ENCODE results near the gene GAS2. TPM values are rescaled to one million over a fixed set of nuclear protein-coding genes. Genes with fewer than 3 reads are reported as not detected.

GAS2 gene
- total RNA-seq, 3 donors from 2014 or later, result 0.96 to 22.1 (median 10.2) TPM

DNA sequence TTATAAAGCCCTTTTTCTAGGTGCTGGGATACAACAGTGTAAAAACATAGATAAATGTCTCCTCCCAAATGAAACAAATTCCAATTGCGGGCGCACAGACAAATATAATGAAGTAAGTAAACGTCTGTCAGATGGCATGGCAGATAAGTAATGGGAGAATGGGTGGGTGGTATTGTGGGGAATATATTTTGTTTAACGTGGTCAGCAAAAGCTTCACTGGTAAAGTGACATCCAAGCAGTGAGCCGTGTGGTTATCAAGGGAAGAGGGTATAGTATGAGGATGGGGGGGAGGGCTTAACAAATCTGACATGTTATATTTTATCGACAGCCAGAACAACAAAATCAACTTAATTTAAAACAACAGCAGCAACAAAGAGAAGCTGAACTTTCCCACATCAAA is 162.0 kb downstream of the GAS2 start:
- H3K27ac ChIP-seq, result no peak overlapping the region
- intact Hi-C loops (cut with DNase I; ENCODE audit: low total_unique reads), result no loop called here
- DNase-seq (ENCODE audit: low spot score in 2 of 2), result no peak
- peak overlapping the region in 2 of 3 donors; percentile 80 to 89 for H3K4me3 ChIP-seq
- no peaks in the 10 kb centered on the region for H3K27me3 ChIP-seq
- no peaks in the 10 kb centered on the region for H3K4me1 ChIP-seq
- no peaks in the 10 kb centered on the region for H3K36me3 ChIP-seq
- H3K9me3 ChIP-seq, result no peaks in the 10 kb centered on the region
- TF ChIP-seq POLR2A (IDR thresholded peaks at IDR 0.05) (no peak), POLR2AphosphoS5 (IDR thresholded peaks at IDR 0.05) (no peak)
- TF ChIP-seq, protein P1, sequence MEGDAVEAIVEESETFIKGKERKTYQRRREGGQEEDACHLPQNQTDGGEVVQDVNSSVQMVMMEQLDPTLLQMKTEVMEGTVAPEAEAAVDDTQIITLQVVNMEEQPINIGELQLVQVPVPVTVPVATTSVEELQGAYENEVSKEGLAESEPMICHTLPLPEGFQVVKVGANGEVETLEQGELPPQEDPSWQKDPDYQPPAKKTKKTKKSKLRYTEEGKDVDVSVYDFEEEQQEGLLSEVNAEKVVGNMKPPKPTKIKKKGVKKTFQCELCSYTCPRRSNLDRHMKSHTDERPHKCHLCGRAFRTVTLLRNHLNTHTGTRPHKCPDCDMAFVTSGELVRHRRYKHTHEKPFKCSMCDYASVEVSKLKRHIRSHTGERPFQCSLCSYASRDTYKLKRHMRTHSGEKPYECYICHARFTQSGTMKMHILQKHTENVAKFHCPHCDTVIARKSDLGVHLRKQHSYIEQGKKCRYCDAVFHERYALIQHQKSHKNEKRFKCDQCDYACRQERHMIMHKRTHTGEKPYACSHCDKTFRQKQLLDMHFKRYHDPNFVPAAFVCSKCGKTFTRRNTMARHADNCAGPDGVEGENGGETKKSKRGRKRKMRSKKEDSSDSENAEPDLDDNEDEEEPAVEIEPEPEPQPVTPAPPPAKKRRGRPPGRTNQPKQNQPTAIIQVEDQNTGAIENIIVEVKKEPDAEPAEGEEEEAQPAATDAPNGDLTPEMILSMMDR (IDR thresholded peaks at IDR 0.05), result no peak

GRCh38 chr11:22829231-22830081 is 163.0 kb downstream of the GAS2 start, which contains the start of gene SVIP:
SVIP (minus strand) TSS chr11:22829801; CDS start chr11:22829748, 53 bp downstream.
- no peaks in the 10 kb centered on the region for H3K36me3 ChIP-seq
- TF ChIP-seq, protein P1 (IDR thresholded peaks at IDR 0.05), result peak in 1 of 3 donors; percentile 6
- peak; percentile 61 for TF ChIP-seq POLR2A (IDR thresholded peaks at IDR 0.05)
- peak; percentile 63 to 88 (median 63) for TF ChIP-seq POLR2AphosphoS5 (IDR thresholded peaks at IDR 0.05)
- H3K9me3 ChIP-seq, result no peaks in the 10 kb centered on the region
- intact Hi-C loops (cut with DNase I; ENCODE audit: low total_unique reads), result no loop called here
- H3K27me3 ChIP-seq, result no peaks in the 10 kb centered on the region
- peak; percentile 94 to 96 for DNase-seq (ENCODE audit: low spot score in 2 of 2)
- H3K4me3 ChIP-seq, result peak within 1 kb of the TSS; percentile 76 to 89 (median 80)
- no peaks in the 10 kb centered on the region for H3K4me1 ChIP-seq
- peak within 1 kb of the TSS; percentile 92 to 93 for H3K27ac ChIP-seq

DNA sequence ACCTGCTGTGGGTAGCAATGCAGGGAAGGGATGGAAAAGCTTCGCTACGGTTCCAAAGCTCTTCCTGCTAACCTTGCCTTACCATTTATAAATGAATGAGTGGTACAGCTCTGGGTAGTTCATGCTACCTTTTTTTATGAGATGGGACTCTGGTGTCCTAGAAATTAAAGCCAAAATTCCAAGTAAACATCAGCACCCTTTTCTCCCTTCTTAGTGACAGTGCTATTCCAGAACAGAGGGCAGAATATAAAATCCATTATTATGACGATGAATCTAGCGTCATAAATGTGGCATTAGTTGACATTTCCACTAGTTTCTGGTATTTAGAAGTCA is 163.6 kb downstream of the GAS2 start:
- Histone ChIP-seq H3K27ac (peak overlapping the region; percentile 60 to 92), H3K4me3 (peak overlapping the region; percentile 76 to 89 (median 80)), H3K9me3 (no peaks in the 10 kb centered on the region), H3K27me3 (no peaks in the 10 kb centered on the region), H3K36me3 (no peaks in the 10 kb centered on the region), H3K4me1 (no peaks in the 10 kb centered on the region)
- no peak for DNase-seq (ENCODE audit: low spot score in 2 of 2)
- TF ChIP-seq POLR2AphosphoS5 (IDR thresholded peaks at IDR 0.05) (no peak), POLR2A (IDR thresholded peaks at IDR 0.05) (no peak)
- TF ChIP-seq, protein P1 (IDR thresholded peaks at IDR 0.05), result no peak
- intact Hi-C loops (cut with DNase I; ENCODE audit: low total_unique reads), result no loop called here

- DNase-seq (ENCODE audit: low spot score in 2 of 2), result no peak
- no peaks in the 10 kb centered on the region for H3K36me3 ChIP-seq
- no peak overlapping the region for H3K4me3 ChIP-seq
- no peak overlapping the region for H3K27ac ChIP-seq
- H3K27me3 ChIP-seq, result no peaks in the 10 kb centered on the region
- intact Hi-C loops (cut with DNase I; ENCODE audit: low total_unique reads), result no loop called here
- TF ChIP-seq, protein P1 (IDR thresholded peaks at IDR 0.05), result no peak
- no peak for TF ChIP-seq POLR2A (IDR thresholded peaks at IDR 0.05)
- no peaks in the 10 kb centered on the region for H3K4me1 ChIP-seq
- no peaks in the 10 kb centered on the region for H3K9me3 ChIP-seq
These were observed 166.1 kb downstream of the GAS2 start for GRCh38 chr11:22832315-22833015.

GRCh38 chr11:22846726-22847125 is 180.3 kb downstream of the GAS2 start:
- DNase-seq (ENCODE audit: low spot score in 2 of 2), result no peak
- H3K4me1 ChIP-seq, result no peaks in the 10 kb centered on the region
- no peaks in the 10 kb centered on the region for H3K27me3 ChIP-seq
- H3K36me3 ChIP-seq, result no peaks in the 10 kb centered on the region
- TF ChIP-seq POLR2A (IDR thresholded peaks at IDR 0.05) (no peak), POLR2AphosphoS5 (IDR thresholded peaks at IDR 0.05) (no peak)
- TF ChIP-seq, protein P1 (IDR thresholded peaks at IDR 0.05), result no peak
- intact Hi-C loops (cut with DNase I; ENCODE audit: low total_unique reads), result no loop called here
- H3K27ac ChIP-seq, result no peak overlapping the region
- H3K9me3 ChIP-seq, result no peaks in the 10 kb centered on the region
- no peak overlapping the region for H3K4me3 ChIP-seq
